ENCODE measurements around the gene AXL.

AXL gene

DNA sequence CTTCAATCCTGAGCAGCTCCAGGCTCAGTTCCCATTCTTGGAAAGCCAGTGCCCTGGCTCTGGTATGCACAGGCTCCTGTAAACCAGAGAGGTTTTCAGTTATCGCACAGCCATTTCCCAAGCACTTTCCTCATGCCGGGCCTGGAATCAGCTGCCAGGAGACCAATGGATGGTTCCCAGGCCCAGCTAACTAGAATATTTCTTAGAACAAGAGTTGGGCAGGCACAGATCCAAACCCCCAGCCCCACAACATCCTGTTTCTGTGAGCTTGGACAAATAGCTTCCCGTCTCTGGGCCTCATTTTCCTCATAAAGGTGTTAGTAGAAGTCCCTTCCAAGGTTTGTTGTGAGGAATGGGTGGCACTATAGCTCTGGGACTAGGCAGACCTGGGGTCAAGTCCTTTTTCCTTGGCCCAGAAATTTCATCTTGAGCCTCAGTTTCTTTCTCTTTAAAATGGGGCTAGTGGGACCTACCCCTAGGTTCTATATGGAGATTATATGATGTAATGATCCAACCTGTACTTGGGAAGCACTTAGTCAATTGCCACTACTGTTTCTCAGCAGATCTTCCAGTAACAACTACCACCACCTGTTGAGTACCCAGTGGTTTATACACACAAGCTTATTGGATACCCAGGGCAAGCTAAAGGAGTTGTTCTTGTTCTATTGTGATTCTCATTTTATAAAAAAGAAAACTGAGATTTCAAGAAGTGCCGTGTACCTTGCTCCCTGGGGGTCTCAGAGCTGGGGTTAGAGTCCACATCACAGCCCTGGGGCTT lies 85.9 kb downstream of the AXL start:
- FAIRE-seq (no peak), DNase-seq (ENCODE audit: insufficient read length) (no peak)
- TF ChIP-seq POLR2AphosphoS5 (IDR thresholded peaks at IDR 0.05; ENCODE audit: low read depth, low read length), result no peak
- no peak for TF ChIP-seq POLR2A (IDR thresholded peaks at IDR 0.05; ENCODE audit: low read depth, low read length)
- no peak for TF ChIP-seq TAF1 (IDR thresholded peaks at IDR 0.05; ENCODE audit: borderline replicate concordance, low read depth, low read length)

DNA sequence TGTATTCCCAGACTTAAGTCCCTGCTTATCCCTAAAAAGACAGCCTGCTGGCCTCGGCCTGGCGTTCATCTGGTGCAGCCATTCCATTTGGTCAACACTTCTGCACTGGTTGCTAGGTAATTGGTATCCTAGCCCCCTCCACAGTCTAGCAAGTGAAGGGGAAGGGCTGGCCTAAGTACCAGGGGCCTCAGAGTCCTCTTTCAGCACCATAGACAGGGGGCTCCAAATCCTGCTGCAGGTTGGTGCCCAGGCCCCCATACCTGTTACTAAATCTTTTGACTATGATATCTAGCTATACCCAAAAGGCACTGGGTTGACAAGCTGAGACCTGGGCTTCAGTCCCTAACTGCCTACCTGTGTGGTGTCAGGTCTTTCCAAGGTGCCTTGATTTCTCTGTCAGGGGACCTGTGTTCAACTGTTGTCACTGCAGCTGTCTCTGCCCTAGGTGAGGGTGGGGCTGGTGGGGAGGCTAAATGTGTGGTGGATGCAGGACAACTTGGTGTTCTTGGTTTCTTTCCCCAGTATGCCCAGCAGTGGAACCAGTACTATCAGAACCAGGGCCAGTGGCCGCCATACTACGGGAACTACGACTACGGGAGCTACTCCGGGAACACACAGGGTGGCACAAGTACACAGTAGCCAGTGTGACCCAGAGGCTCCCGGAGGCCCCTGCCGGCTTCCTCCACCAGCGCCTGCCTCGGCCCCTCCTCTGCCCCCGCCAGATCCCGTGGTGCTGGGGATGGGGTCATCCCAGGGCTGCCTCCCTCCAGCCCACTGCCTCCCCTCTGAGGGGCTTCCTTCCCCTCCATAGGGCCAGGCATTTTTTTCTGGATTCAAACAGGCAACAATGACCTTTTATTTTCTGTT lies 87.1 kb downstream of the AXL start:
- DNase-seq (ENCODE audit: insufficient read length) (no peak), FAIRE-seq (no peak)
- TF ChIP-seq POLR2AphosphoS5 (IDR thresholded peaks at IDR 0.05; ENCODE audit: low read depth, low read length), result no peak
- no peak for TF ChIP-seq POLR2A (IDR thresholded peaks at IDR 0.05; ENCODE audit: low read depth, low read length)
- no peak for TF ChIP-seq TAF1 (IDR thresholded peaks at IDR 0.05; ENCODE audit: borderline replicate concordance, low read depth, low read length)

- no peak for DNase-seq (ENCODE audit: insufficient read length)
- FAIRE-seq, result no peak
- TF ChIP-seq POLR2A (IDR thresholded peaks at IDR 0.05; ENCODE audit: low read depth, low read length) (no peak), TAF1 (IDR thresholded peaks at IDR 0.05; ENCODE audit: borderline replicate concordance, low read depth, low read length) (no peak), POLR2AphosphoS5 (IDR thresholded peaks at IDR 0.05; ENCODE audit: low read depth, low read length) (no peak)
Measured at GRCh38 chr19:41307090-41307875, 88.3 kb downstream of the AXL start.

GRCh38 chr19:41307954-41308449 lies 89.0 kb downstream of the AXL start:
- no peak for FAIRE-seq
- no peak for TF ChIP-seq TAF1 (IDR thresholded peaks at IDR 0.05; ENCODE audit: borderline replicate concordance, low read depth, low read length)
- TF ChIP-seq POLR2AphosphoS5 (IDR thresholded peaks at IDR 0.05; ENCODE audit: low read depth, low read length), result no peak
- no peak for TF ChIP-seq POLR2A (IDR thresholded peaks at IDR 0.05; ENCODE audit: low read depth, low read length)
- no peak for DNase-seq (ENCODE audit: insufficient read length)

GRCh38 chr19:41308450-41309179 lies 89.6 kb downstream of the AXL start:
- no peak for DNase-seq (ENCODE audit: insufficient read length)
- FAIRE-seq, result peak; percentile 89

GRCh38 chr19:41309180-41310032 lies 90.4 kb downstream of the AXL start:
- DNase-seq (ENCODE audit: insufficient read length) (no peak), FAIRE-seq (no peak)
- TF ChIP-seq POLR2AphosphoS5 (IDR thresholded peaks at IDR 0.05; ENCODE audit: low read depth, low read length) (peak; percentile 0; the same call in 1 of the 2 replicates), TAF1 (IDR thresholded peaks at IDR 0.05; ENCODE audit: borderline replicate concordance, low read depth, low read length) (no peak), POLR2A (IDR thresholded peaks at IDR 0.05; ENCODE audit: low read depth, low read length) (no peak; the same call in 1 of the 2 replicates)

More at GRCh38 chr19:41308450-41309179, 89.6 kb downstream of the AXL start:
- TF ChIP-seq POLR2A (IDR thresholded peaks at IDR 0.05; ENCODE audit: low read depth, low read length), result peak; percentile 67
- TF ChIP-seq TAF1 (IDR thresholded peaks at IDR 0.05; ENCODE audit: borderline replicate concordance, low read depth, low read length), result 0 out of 2 replicates have a peak, but pooled peaks have one; percentile 30
- peak; percentile 89 for TF ChIP-seq POLR2AphosphoS5 (IDR thresholded peaks at IDR 0.05; ENCODE audit: low read depth, low read length)

- TF ChIP-seq POLR2AphosphoS5 (IDR thresholded peaks at IDR 0.05; ENCODE audit: low read depth, low read length), result peak; percentile 88
- peak; percentile 88 for TF ChIP-seq POLR2A (IDR thresholded peaks at IDR 0.05; ENCODE audit: low read depth, low read length)
- peak; percentile 87 for TF ChIP-seq TAF1 (IDR thresholded peaks at IDR 0.05; ENCODE audit: borderline replicate concordance, low read depth, low read length)
- FAIRE-seq, result peak; percentile 89
- DNase-seq (ENCODE audit: insufficient read length), result peak; percentile 91
Measured at GRCh38 chr19:41310033-41310831, 91.2 kb downstream of the AXL start, which contains the start of gene CCDC97. Gene CCDC97, plus strand, starts transcription at chr19:41310172. Its CDS starts 139 bp downstream, at chr19:41310311.

DNA sequence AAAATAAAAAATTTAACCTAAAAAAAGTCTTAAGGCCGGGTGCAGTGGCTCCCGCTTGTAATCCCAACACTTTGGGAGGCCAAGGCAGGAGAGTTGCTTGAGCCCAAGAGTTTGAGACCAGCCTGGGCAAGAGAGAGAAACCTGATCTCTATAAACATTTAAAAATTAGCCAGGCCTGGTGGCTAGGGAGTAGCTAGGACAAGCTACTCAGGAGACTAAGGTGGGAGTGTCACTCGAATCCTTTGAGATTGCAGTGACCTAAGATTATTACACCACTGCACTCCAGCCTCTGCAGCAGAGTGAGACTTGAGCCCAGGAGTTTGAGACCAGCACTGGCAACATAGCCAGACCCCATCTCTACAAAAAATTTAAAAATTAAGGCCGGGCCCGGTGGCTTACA lies 92.0 kb downstream of the AXL start:
- FAIRE-seq, result no peak
- DNase-seq (ENCODE audit: insufficient read length), result no peak
- TF ChIP-seq TAF1 (IDR thresholded peaks at IDR 0.05; ENCODE audit: borderline replicate concordance, low read depth, low read length) (no peak), POLR2AphosphoS5 (IDR thresholded peaks at IDR 0.05; ENCODE audit: low read depth, low read length) (no peak), POLR2A (IDR thresholded peaks at IDR 0.05; ENCODE audit: low read depth, low read length) (no peak)

Data from GM12892 (cell line).